HG03097 (cell line): ENCODE measurements around the gene CACNA2D2.

Experiments
- ATAC-seq: cut with Tn5 transposase; IDR thresholded peaks from one replicate; pipeline ENCODE4 v1.9.1; 2021; ENCODE audit not compliant: unreplicated experiment, low FRiP score

Gene CACNA2D2

DNA sequence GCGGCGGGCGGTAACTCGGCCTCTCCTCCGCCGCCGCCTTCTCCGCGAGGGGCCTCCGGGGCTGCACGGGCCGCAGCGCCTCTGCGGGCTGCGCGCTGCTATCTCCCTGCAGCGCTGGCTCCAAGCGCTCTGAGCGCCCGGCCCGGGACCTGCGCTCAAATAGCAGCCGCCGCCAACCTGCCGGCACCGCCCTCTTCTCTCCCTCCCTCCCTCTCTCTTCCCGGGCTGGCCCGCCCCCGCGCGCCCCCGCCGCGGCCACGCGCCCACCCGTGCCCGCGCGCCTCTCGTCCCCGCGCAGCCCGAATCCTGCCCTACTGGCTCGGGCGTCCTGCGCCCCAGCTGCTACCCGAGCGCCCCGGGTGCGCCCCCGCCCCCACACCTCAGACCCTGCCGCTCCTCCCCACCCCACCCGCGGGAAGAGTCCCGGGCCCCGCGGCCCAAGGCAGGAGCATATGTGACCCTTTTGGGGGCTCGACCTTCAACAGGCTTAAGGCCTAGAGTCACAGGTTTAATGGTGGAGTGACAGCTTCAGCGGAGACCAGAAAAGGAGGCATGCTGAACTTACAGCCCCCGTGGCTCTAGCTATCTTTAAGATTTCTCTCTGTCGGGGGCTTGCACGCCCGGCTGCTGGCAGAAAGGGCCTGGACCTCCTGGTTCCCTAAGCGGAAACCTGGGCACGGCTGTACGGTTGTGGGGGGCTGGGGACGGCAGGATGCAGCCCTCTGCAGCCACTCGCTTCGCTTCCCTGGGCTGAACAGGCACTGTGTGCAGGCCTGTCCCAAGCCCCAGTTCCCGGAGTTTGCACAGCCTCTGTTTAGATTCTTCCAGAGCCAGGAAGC is at the start of gene CACNA2D2:
CACNA2D2 (minus strand) TSS at position 131 of the 839 bp plus-strand sequence. CDS start 211 bp downstream, outside the sequence.
- no peak for ATAC-seq

DNA sequence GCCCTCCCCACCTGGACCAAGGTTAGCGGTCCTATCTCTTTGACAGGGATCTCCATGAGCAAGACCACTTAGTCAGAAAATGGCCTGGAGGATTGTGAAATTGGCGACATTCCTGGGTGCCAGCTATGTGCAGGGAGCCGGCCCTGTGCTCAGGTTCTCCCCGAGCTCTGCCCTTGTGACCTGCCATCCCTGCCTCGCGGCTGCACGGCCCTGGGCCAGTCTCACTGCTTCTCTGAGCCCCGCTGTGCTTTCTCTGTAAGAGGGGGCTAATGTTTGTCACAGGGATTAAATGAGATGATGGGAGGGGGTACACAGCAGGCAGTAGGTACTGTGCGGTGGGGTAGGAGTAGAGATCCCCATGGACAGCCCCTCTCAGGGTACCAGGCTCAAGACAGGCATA is 49.2 kb upstream of the CACNA2D2 start:
- no peak for ATAC-seq

DNA sequence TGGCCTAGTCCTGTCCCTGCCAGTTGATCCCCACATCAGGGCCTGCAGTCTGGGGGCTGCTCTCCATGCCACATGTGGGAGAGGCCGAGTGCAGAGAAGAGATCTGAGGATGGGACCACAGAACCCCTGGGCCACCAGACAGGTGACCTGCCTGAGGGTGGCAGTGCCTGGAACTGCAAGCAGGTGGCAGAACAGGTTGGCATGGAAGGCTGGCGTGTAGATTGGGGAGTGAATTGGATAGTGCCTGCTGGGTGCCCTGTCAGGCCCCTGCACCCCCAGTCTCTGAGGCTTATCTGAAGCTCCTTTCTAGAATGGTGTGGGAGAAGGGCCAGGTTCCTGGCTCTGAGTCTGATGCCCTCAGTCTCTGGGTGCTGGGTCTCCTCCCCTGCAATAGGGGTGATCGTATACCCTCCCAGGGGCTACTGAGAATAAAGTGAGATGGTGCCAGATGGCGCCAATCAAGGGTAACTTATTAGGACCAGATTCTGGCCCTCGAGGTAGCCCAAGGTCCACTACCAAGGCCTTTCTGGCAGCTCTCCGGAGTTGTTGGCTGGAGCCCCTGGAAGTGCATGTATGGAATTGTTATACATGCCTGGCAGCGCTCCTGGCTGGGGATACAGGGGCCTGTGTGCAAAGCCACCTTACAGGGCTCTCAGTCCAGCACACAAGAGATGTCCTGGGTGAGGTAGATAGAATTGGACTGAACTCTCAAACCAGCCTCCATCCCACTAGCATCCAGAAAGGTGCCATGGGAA is 48.4 kb upstream of the CACNA2D2 start:
- ATAC-seq: no peak

DNA sequence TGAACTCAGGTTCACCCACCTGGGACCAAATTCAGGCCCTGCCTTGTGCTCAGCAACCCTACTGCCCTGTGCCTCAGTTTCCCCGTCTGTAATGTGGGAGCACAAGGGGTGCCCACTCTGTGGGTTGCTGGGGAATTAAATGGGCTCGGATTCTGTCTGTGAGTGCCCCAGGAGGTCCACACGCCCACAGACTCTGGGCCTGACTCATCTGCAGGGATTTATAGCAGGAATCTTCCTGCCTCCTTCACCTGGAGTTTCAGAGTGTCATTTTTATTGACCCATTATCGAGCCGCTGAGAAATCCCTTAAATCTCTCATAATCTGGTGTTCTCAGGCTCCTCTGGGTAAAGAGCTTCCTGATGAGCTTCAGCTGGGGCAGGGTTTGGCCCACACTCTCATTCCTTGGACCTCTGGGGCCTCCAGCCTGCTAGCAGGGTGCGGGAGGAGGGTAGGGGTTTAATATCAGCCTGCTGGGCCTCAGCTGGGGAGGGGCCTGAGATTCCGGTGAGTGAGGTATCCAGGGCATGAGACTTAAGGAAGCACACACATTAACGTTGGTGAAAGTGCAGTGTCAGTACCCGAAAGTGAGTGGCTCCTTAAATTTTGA is 47.7 kb upstream of the CACNA2D2 start:
- no peak for ATAC-seq

DNA sequence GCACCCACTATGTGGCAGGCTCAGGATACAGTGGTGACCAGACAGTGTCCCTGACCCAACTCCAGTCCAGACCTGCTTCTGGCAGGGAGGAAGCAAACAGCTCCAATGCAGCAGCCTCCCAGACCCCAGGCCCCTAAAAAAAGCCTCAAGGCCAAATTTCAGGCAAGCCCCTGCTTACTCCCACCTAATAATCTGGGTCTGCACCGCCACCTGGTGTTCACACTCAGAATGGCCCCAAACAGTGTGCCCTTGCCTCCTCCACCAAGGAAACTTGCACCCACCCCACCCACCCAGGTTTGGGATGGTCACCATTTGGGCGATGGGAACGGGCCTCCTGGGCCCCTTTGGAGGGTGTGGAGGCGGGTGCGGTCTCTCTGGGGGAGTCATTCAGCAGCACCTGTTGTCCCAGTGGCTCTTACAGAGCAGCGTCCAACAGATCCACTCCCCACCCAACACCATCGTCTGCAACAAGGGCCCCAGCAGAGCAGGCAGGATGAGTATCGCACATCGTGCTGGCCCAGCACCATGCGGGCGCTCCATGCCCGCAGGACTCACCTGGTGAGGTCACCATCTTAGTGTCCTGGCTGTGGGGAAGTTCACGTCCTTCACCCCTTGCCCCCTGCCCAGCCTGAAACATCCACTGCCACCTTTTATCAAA is 46.8 kb upstream of the CACNA2D2 start:
- ATAC-seq: no peak

DNA sequence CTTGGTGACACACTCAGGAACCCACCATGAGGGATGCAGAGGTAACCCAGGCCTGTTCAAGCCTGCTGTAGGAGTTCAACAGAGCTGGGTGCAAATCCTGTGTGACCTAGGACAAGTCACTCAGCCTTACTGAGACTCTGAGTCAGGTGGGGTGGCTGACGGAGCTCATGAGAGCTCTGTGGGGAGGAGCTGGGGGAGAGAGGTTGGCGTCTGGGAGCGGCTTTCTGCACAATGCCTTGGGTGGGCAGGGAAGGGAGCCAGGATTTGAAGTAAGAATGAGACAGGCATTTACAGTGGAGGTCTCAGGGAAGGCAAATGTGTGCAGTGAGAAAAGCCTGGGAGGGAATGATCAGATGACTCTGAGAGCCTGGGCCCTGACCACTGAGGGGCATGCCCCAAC is 45.8 kb upstream of the CACNA2D2 start:
- ATAC-seq: no peak

DNA sequence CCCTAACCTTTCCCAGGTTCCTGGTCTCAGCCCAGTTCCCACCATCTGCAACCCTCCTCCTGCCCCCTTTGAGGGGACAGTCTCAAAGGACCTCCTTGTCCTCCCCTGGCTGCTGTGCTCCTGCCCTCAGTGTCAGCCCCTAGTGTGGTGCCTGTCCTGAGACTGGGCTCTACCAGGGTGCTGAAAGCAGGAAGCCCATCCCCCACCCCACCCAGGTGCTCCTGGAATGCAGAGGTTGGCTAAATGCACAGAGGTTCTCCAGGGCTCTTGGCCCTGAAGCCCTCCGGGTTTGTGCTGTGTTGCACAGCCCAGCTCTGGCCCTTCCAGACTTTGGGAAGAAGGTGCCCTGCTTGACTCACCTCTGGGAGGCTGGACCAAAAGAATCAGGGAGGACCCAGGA is 42.3 kb upstream of the CACNA2D2 start:
- ATAC-seq: no peak

DNA sequence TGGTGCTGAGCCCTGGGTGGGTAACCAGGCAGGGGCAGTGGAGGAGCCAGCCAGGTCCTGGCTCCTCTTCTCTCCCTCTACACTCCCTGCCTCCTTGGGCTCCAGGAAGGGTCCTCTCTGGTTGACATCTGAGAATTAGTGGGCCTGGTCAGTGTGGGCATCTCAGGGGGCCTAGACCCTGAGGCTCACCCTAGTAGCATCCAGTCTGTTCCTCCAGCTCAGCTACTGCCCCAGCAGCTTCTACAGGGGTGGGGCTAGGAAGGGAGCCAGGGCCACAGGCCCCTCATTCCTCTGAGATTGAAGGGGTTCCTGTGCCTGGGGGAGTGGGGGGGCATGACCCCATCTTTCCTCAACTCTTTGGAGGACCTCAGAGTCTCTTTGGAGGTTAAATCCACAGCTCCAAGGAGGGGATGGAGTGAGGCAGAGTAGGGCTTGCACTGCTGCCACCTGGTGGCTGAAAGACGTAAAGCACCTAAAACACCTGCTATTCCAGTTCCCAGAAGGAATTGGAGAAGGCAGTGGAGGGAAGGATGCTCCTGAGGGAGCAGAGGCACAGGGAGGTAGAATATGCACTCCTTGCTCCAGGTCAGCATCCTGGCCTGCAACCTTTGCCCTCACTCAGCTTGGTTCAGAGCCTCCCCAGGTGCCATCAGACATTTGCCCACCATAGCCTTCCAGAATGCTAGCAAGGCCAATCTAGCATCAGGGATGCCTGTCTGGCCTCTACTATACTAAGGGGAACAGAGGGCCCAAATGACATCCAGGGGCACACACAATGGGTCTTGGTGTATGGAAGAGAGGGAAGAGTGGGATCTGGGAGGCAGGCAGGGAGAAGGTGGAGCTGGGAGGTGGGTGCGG is 39.0 kb upstream of the CACNA2D2 start:
- ATAC-seq: no peak

DNA sequence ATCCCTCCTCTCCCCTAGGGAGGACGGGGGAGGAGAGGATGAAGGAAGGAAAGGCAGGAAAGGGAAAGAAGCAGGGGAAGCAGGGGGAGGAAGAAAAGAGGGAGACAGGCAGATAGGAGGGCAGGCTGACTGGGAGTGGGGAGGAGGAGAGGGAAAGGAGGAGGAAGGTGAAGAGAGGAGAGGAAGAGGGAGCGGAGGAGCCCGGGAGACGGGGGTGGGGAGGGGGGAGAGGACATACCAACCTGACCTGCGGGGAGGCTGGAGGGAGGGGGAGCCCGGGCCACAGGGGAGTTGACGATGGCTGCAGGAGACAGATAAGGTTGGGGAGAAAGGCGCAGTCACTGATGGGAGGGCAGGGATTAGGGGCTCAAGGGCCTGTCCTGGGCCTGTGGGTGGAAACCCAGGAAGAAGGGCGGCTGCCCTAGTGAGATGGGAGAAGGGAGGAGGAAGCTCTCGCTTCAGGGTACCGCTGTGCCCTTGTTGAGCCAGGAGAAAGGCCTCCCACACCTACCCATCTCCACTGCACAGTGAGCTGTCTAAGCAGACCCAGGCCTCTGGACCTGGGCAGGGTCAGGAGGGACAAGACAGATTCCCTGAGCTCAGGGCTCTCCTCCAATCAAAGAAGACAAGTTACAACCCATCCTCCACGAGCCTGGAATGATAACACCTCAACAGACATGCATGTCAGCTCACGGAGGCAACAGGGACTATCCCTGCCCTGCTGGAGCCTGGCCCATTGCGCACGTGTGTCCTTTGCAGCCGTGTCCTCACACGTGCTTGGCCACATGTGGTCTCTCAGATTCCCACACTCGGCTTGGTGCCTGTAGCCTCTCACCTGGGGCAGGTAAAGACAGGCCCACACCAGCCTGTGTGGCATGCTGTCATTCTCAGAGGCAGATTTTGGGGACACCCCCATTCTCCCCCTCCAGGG is 36.2 kb upstream of the CACNA2D2 start:
- ATAC-seq: no peak

DNA sequence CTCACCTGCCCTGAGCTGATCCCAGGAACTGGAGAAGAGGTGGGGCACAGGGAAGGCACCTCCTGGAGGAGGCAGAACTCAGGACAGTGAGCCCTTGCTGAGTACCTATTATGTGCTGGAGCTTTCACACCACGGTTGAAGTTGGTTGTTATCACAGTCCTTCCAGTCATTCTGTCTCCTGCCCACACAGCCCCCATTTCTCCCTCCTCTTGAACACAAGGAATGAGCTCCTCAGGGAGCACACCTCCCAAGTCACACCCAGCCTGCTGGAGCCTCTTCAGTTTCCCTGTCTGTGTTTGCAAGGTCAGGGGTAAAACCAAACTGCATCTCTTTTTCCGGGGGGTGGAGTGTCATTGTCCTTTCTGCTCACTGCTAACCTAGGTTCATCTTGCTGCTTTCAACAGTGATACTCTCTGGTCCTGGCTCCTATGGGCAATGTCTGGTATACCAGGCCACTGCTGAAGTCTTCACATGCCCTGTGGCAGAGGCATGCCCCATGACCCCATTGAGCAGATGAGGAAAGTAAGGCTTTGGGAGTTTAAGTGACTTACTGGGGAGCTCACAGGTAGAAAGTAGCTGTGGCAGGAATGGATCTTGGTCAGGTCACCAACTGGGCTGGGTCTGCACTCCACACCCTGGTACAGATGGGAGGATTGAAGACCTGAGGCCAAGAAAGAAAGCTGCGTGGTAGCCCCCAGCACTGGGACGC is 34.1 kb upstream of the CACNA2D2 start:
- ATAC-seq: no peak

DNA sequence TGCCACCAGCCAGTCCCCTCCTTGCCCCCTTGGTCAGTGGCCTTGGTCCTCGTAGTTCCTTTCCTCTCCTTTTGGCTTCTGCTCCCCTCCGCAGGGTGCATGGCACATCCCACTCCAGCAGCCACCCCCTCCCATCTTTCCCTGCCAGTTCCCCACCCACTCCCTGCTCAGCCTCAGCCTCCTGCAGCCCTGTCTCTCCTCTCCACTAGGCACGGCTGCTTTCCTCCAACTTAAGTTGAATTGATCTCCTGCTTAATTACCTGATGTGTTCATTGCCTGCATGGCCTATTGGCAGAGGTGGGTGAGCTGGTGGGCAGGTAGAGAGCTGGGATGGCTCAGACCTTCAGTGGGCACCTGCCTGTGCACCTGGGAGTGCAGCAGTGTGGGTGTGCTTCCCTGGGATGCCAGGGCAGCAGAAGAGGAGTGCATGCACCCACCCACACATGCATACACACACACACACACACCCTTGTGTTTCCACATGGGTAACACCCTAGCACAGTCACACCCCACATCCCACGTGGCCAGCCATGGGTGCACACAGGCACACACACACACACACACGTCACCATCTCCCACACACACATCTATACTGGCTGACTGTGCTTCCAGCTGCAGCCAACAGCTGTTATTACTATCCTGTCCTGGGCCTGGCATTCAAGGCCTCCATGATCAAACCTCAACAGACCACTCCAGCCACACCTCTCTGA is 33.2 kb upstream of the CACNA2D2 start:
- ATAC-seq: no peak

DNA sequence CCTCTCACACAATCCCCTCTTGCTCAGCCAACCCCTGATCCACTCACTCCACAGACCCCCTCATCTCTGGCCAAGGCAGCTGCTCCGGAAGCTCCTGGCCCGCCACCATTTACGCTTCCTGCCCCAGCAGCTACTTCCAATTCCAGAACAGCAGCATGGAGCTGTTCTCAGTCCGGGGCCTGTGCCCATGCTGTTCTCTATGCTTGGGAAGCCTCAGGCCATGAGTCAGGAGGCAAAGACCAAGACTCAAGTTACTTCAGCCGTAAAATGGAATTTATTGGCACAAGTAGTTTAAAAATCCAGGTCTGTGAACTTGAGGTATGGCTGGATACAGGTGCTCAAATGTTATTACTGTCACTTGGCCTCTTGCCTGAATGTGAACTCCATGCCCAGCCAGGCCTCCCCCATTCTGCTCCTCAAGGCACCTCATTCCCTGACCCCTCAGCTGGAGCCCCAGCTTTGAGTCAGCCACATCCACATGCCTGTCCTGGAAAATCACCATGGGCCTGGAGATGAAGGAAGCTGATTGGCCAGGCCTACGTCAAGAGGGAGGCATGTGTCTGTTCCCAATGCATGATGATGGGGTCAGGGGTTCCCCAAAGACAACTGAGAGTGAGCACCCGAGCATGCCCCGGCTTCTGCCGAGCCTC is 31.4 kb upstream of the CACNA2D2 start:
- ATAC-seq: no peak

DNA sequence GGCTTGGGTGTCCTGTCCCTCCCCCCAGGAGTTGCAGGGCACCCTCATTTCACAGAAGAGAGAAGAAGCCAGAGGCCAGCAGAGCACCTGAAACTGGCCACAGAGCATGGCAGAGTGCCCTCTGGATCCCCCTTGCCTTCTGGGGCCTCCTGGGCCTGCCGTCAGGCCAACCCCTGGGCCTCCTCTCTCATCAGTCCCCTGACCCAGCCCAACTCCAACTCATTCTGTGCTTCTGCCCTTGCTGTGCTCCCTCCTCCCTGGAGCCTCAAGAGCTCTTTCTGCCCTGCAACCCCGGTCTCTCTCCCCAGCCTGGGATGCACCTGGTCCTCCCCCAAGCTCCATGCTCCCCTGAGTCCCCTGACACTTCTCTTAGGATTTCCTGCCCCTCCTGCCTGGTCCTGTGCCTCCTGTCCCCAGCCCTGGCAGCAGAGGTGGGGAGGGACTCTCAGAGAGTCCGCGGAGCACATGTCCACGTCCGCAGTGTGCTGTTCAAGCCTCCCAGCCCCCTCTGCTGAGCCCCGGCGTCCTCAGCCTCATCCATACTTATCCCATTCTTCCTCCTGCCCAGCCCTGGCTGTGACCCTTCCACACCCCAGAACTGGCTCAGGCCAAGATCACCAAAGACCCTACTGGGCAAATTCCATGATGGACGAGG is 30.5 kb upstream of the CACNA2D2 start:
- no peak for ATAC-seq

DNA sequence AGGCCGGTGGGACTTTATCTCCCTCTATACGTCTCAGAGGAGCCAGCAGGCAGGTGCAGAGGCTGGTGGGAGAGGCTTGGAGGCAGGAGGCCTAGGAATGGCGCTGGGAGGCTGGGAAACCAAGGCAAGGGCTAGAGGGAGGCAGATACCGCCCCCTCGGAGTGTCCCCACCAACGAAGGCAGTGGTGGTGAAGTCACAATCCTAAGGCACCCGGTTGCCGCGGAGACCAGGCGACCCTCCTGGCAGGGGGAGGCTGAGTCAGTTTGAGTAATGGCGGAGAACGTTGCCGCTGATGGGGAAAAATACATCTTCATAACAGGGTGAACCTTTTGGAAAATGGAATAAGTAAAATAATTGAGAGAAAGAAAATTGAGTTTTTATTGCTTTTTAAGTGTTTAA is 29.9 kb upstream of the CACNA2D2 start:
- ATAC-seq: no peak

DNA sequence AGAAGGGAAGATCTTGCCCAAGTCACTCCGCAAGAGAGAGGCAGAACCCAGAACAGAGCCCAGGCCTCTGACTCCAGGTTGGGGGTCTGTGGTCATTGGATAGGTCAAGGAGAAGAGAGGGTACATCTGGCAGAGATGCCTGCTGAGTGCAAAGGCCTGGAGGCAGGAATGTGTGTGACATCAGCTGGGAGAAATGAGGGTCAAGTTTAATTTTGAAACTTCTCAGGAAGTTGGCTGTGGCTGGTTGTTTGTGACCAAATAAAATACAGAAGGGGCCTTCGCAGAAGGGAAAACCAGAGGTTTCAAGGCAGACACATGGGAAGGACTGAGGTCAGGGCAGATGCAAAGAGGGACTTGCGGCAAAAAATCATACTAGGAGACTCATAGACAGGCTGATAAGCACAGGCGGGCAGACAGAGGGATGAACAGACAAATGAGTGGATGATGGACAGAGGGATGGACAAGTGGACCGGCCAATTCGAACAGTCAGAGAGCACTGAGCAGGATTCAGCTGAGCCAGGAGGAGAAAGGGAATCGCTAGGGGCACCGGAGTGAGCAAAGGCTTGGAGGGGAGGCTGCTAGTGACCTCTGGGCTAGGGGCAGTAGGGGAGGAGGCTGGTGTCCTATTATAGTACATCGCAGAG is 28.8 kb upstream of the CACNA2D2 start:
- ATAC-seq: no peak

DNA sequence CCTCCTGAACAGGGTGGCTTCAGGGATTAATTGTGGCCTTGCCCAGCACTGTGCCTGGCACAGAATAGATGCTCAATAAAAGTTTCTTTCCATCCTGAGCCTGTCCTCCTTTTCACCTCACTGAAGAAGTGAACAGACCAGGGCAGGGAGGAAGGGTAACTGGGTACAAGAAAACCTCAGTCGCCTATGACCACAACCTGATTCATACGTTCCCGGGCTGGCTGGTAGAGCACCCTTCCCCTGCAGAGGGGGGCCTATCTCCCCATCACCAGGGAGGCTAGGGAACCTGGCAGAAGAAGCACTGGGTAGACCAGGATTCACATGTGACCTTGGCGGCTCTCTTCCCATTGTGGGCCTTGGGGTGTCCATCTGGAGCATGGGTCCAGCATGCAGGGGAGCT is 27.8 kb upstream of the CACNA2D2 start:
- no peak for ATAC-seq
